ENCODE results near the gene HSPG2. TPM values are rescaled to one million over a fixed set of nuclear protein-coding genes. Genes with fewer than 3 reads are reported as not detected.
A peak's percentile ranks its signal among the peaks of the same experiment; 100 is the strongest.

HSPG2 gene
- total and polyA plus RNA-seq, 2 of the 13 experiments (the other 11 are each of a cell fraction or from before 2014, with no cell fraction given): 9.1 to 13.1 TPM

DNA sequence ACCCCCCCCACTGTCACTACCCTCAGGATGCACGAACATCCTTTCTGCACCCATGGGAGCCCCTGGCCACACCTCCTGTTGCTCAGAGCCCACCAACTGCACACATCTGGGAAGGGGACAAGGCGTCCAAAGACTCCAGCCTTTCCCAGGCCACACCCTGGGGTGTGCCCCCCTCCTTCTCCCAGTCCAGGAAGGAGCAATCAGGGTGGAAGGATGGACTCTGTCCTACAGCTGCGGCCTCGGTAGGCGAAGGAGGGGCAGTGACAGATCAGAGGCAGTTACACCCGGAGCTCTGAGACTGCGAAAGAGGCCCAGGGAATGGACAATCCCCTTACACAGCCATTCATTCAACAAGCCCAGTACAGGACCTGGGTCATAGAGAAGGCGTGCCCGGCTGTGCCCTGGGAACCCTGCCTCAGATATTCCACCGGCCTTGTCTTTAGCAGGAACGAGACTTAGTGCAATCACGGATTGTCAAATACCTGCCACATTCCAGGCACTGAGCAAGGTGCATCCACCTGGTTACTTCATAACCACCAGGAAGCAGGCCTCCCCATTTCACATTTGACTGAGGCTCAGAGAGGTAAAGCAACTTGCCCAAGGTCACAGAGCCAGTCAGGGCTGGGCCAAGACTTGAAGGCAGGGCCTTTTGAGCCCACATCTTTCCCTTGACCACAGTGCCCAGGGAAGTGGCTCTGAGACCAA, 9.4 kb downstream of the HSPG2 start (continued):
- TF ChIP-seq PAXIP1 (CRISPR knock-in tag; conservative IDR thresholded peaks at IDR 0.05): peak; percentile 52; the same call in 1 of the 2 replicates
- peak in 1 of 2 experiments; percentile 36; a peak in 1 of 4 replicates for TF ChIP-seq EP300 (IDR thresholded peaks at IDR 0.05; ENCODE audit: low read depth in 2 of 2, low read length in 2 of 2)
- peak; percentile 35; the same call in 1 of the 2 replicates for TF ChIP-seq EP300 (CRISPR knock-in tag; IDR thresholded peaks at IDR 0.05; ENCODE audit: borderline replicate concordance)
- TF ChIP-seq YY1 (IDR thresholded peaks at IDR 0.05; ENCODE audit: insufficient read depth, insufficient replicate concordance, low read depth, low read length): no peak
- TF ChIP-seq, protein P1, sequence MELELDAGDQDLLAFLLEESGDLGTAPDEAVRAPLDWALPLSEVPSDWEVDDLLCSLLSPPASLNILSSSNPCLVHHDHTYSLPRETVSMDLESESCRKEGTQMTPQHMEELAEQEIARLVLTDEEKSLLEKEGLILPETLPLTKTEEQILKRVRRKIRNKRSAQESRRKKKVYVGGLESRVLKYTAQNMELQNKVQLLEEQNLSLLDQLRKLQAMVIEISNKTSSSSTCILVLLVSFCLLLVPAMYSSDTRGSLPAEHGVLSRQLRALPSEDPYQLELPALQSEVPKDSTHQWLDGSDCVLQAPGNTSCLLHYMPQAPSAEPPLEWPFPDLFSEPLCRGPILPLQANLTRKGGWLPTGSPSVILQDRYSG (CRISPR knock-in tag; IDR thresholded peaks at IDR 0.05): no peak
- no peak for TF ChIP-seq MEIS2 (CRISPR knock-in tag; IDR thresholded peaks at IDR 0.05)
- 0 out of 2 replicates have a peak, but pooled peaks have one; percentile 52 for TF ChIP-seq ZNF598 (CRISPR knock-in tag; IDR thresholded peaks at IDR 0.05; ENCODE audit: borderline replicate concordance)
- no peak for TF ChIP-seq NR2F6 (IDR thresholded peaks at IDR 0.05)
- 0 out of 2 replicates have a peak, but pooled peaks have one; percentile 38 for TF ChIP-seq NR2F6 (CRISPR knock-in tag; IDR thresholded peaks at IDR 0.05)
- TF ChIP-seq HDAC2 (CRISPR knock-in tag; IDR thresholded peaks at IDR 0.05): peak; percentile 24; the same call in 1 of the 2 replicates
- no peak for TF ChIP-seq NONO (IDR thresholded peaks at IDR 0.05)
- TF ChIP-seq NONO (CRISPR knock-in tag; conservative IDR thresholded peaks at IDR 0.05): peak; percentile 48; the same call in 1 of the 2 replicates
- TF ChIP-seq RXRA (CRISPR knock-in tag; IDR thresholded peaks at IDR 0.05): peak; percentile 61; the same call in 1 of the 2 replicates
- no peak for TF ChIP-seq ZNF670 (CRISPR knock-in tag; IDR thresholded peaks at IDR 0.05; ENCODE audit: borderline replicate concordance)
- no peak for TF ChIP-seq NR2C2 (CRISPR knock-in tag; IDR thresholded peaks at IDR 0.05; ENCODE audit: borderline replicate concordance)
- TF ChIP-seq PPARG (CRISPR knock-in tag; conservative IDR thresholded peaks at IDR 0.05): no peak
- TF ChIP-seq, protein P2, sequence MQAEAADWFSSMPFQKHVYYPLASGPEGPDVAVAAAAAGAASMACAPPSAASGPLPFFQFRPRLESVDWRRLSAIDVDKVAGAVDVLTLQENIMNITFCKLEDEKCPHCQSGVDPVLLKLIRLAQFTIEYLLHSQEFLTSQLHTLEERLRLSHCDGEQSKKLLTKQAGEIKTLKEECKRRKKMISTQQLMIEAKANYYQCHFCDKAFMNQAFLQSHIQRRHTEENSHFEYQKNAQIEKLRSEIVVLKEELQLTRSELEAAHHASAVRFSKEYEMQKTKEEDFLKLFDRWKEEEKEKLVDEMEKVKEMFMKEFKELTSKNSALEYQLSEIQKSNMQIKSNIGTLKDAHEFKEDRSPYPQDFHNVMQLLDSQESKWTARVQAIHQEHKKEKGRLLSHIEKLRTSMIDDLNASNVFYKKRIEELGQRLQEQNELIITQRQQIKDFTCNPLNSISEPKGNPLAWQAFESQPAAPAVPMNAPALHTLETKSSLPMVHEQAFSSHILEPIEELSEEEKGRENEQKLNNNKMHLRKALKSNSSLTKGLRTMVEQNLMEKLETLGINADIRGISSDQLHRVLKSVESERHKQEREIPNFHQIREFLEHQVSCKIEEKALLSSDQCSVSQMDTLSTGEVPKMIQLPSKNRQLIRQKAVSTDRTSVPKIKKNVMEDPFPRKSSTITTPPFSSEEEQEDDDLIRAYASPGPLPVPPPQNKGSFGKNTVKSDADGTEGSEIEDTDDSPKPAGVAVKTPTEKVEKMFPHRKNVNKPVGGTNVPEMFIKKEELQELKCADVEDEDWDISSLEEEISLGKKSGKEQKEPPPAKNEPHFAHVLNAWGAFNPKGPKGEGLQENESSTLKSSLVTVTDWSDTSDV (CRISPR knock-in tag; IDR thresholded peaks at IDR 0.05): 0 out of 2 replicates have a peak, but pooled peaks have one; percentile 66
- TF ChIP-seq THAP8 (CRISPR knock-in tag; IDR thresholded peaks at IDR 0.05; ENCODE audit: borderline replicate concordance): no peak
- no peak for TF ChIP-seq ZBTB1 (CRISPR knock-in tag; IDR thresholded peaks at IDR 0.05; ENCODE audit: borderline replicate concordance)
- TF ChIP-seq TFE3 (CRISPR knock-in tag; IDR thresholded peaks at IDR 0.05): no peak
